Measurements from ENCODE around the gene COL26A1. TPM values are rescaled to one million over a fixed set of nuclear protein-coding genes. Genes with fewer than 3 reads are reported as not detected.
"Not testable (repeated sequence)": the region's sequence is repeated elsewhere in the genome, so short reads cannot be mapped to it uniquely, and the experiment has no call there.

The COL26A1 gene
- total and polyA plus RNA-seq, 5 donors, result 0.09 to 0.11 TPM; not detected in 3

DNA sequence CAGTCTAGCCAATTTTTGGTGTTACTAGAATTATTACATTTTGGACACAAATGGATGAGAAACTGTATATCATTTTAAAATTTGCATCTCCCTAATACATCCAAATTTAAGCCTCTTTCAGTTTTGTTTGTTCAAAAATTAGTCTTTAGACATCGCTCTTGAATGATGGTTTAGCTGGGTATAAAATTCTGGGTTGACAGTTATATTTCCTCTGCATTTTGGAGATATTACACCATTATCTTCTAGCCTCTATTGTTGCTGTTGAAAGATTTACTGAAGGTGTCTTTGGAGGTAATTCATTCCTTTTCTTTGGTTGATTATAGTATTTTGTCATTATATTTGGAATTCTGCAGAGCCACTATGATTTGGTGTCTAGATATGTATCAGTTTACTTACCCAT lies 116.5 kb downstream of the COL26A1 start:
- no peaks in the 10 kb centered on the region for H3K9me3 ChIP-seq (ENCODE audit: control insufficient read depth, low read length)
- no peak overlapping the region for H3K27ac ChIP-seq (ENCODE audit: low read length)
- ATAC-seq (no peak), DNase-seq (no peak)
- intact Hi-C loops (cut with DNase I), result no loop called here
- no peaks in the 10 kb centered on the region for H3K4me1 ChIP-seq (ENCODE audit: control insufficient read depth, insufficient read depth, low read length)
- 91% methylated on average over 1 of the region's 1 CpG for WGBS
- H3K4me3 ChIP-seq (ENCODE audit: low read length), result no peak overlapping the region
- H3K27me3 ChIP-seq (ENCODE audit: control insufficient read depth, insufficient read depth), result no peaks in the 10 kb centered on the region

DNA sequence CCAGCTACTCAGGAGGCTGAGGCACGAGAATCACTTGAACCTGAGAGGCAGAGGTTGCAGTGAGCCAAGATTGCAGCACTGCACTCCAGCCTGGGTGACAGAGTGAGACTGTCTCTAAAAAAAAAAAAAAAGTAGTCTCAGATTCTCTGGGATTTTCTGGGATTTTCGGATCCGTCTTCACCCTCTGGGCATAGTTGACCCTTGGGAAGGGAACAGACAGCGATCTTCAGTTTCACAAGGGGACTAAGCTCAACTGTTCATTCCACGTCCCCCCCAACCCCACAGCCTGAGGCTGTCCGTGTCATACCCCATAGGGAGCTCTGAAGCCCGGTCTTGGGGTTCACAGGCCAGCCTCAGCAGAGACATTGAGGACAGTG lies 123.4 kb downstream of the COL26A1 start:
- DNase-seq; H3K4me3 ChIP-seq (ENCODE audit: low read length); H3K27ac ChIP-seq (ENCODE audit: low read length); H3K27me3 ChIP-seq (ENCODE audit: control insufficient read depth, insufficient read depth); ATAC-seq; intact Hi-C loops (cut with DNase I); H3K9me3 ChIP-seq (ENCODE audit: control insufficient read depth, low read length); H3K4me1 ChIP-seq (ENCODE audit: control insufficient read depth, insufficient read depth, low read length): not testable (repeated sequence)
- 79% methylated on average over 7 of the region's 7 CpGs for WGBS

DNA sequence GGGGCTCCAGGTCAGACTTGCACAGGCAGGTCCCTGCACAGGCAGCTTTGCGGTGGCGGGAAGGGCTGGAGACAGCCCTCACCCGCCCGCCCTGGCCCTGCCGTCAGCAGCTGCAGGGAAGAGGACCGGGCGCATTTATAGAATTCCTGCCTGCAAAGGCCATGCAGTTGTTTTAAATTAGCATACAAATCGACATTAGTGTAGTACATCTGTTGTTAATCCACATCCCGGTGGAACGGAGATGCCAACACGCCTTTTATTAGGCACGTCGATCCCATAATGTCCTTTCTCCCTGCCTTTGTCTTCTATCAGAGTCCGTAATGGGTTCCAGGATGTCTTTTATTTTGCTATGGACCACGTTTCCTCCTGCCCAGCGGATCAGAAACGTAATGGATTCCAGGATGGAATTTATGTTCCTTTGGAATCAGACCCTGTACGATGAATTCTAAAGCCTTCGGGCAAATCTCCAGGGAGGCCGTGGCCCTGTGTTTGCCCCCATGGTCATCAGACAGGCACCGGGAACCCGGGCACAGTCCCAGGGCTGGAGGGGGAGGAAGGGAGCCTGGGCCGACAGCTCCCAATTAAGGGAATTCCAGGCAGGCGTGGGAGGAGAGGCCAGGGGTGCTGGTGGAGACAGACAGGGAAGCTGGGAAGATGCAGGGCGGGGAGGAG lies 123.9 kb downstream of the COL26A1 start:
- H3K27me3 ChIP-seq (ENCODE audit: control insufficient read depth, insufficient read depth), result no peaks in the 10 kb centered on the region
- DNase-seq (no peak), ATAC-seq (no peak)
- H3K27ac ChIP-seq (ENCODE audit: low read length), result no peak overlapping the region
- H3K9me3 ChIP-seq (ENCODE audit: control insufficient read depth, low read length), result no peaks in the 10 kb centered on the region
- intact Hi-C loops (cut with DNase I), result no loop called here
- no peak overlapping the region for H3K4me3 ChIP-seq (ENCODE audit: low read length)
- H3K4me1 ChIP-seq (ENCODE audit: control insufficient read depth, insufficient read depth, low read length), result no peaks in the 10 kb centered on the region
- WGBS, result 42% methylated on average over 25 of the region's 25 CpGs

DNA sequence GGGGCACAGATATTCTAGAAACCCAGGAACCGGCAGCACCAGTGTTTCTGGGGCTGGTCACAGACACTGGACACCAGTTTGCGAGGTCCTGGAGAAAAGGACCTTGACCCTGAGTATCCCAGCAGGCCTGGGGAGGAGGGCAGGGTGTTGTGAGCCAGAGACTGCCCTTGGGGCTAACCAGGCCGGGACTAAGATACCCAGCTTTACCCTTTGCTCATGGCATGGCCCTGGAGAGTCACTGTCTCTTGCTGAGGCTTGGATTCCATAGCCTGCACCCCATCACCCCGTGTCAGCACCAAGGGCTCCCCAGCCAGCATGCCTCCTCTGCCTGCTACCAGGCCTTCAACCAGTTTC lies 124.4 kb downstream of the COL26A1 start:
- Histone ChIP-seq H3K27me3 (ENCODE audit: control insufficient read depth, insufficient read depth) (no peaks in the 10 kb centered on the region), H3K9me3 (ENCODE audit: control insufficient read depth, low read length) (no peaks in the 10 kb centered on the region), H3K27ac (ENCODE audit: low read length) (no peak overlapping the region), H3K4me1 (ENCODE audit: control insufficient read depth, insufficient read depth, low read length) (no peaks in the 10 kb centered on the region), H3K4me3 (ENCODE audit: low read length) (no peak overlapping the region)
- intact Hi-C loops (cut with DNase I), result no loop called here
- 66% methylated on average over 4 of the region's 4 CpGs for WGBS
- ATAC-seq (peak in 1 of 2 donors; percentile 43), DNase-seq (no peak)

DNA sequence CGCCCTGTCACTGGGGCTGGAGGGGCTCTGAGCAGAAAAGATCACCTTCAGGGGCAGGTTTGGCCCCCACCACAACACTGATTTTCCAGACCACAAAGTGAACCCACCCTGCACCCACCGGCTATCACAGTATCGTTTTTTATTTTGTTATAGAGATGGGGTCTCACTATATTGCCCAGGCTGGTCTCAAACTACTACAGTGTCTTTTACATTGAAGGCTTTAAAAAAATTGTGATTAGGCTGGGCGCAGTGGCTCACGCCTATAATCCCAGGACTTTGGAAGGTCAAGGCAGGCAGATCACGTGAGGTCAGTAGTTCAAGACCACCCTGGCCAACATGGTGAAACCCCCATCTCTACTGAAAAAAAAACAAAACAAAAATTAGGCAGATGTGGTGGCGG lies 125.1 kb downstream of the COL26A1 start:
- no peaks in the 10 kb centered on the region for H3K27me3 ChIP-seq (ENCODE audit: control insufficient read depth, insufficient read depth)
- WGBS, result 90% methylated on average over 7 of the region's 7 CpGs
- ATAC-seq (no peak), DNase-seq (no peak)
- H3K9me3 ChIP-seq (ENCODE audit: control insufficient read depth, low read length), result no peaks in the 10 kb centered on the region
- H3K4me1 ChIP-seq (ENCODE audit: control insufficient read depth, insufficient read depth, low read length), result no peaks in the 10 kb centered on the region
- no peak overlapping the region for H3K27ac ChIP-seq (ENCODE audit: low read length)
- no peak overlapping the region for H3K4me3 ChIP-seq (ENCODE audit: low read length)
- intact Hi-C loops (cut with DNase I), result no loop called here

GRCh38 chr7:101488826-101489572 lies 126.3 kb downstream of the COL26A1 start:
- ATAC-seq, result no peak
- H3K27me3 ChIP-seq (ENCODE audit: control insufficient read depth, insufficient read depth), result no peaks in the 10 kb centered on the region
- no peak overlapping the region for H3K4me3 ChIP-seq (ENCODE audit: low read length)
- H3K4me1 ChIP-seq (ENCODE audit: control insufficient read depth, insufficient read depth, low read length), result no peaks in the 10 kb centered on the region
- H3K9me3 ChIP-seq (ENCODE audit: control insufficient read depth, low read length), result no peaks in the 10 kb centered on the region
- WGBS, result 43% methylated on average over 10 of the region's 10 CpGs
- DNase-seq, result no peak
- intact Hi-C loops (cut with DNase I), result no loop called here
- no peak overlapping the region for H3K27ac ChIP-seq (ENCODE audit: low read length)

DNA sequence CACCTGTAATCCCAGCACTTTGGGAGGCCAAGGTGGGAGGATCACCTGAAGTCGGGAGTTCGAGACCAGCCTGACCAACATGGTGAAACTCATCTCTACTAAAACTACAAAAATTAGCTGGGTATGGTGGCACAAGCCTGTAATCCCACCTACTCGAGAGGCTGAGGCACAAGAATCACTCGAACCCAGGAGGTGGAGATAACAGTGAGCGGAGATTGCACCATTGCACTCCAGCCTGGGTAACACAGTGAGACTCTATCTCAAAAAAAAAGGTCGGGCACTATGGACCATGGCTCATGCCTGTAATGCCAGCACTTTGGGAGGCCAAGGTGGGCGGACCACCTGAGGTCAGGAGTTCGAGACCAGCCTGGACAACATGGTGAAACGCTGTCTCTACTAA lies 127.8 kb downstream of the COL26A1 start:
- ATAC-seq; H3K27ac ChIP-seq (ENCODE audit: low read length); H3K27me3 ChIP-seq (ENCODE audit: control insufficient read depth, insufficient read depth); intact Hi-C loops (cut with DNase I); H3K9me3 ChIP-seq (ENCODE audit: control insufficient read depth, low read length); DNase-seq; H3K4me1 ChIP-seq (ENCODE audit: control insufficient read depth, insufficient read depth, low read length); H3K4me3 ChIP-seq (ENCODE audit: low read length): not testable (repeated sequence)
- WGBS, result 85% methylated on average over 9 of the region's 9 CpGs

- intact Hi-C loops (cut with DNase I); DNase-seq; H3K4me1 ChIP-seq (ENCODE audit: control insufficient read depth, insufficient read depth, low read length); H3K4me3 ChIP-seq (ENCODE audit: low read length); H3K27me3 ChIP-seq (ENCODE audit: control insufficient read depth, insufficient read depth); ATAC-seq; H3K27ac ChIP-seq (ENCODE audit: low read length); H3K9me3 ChIP-seq (ENCODE audit: control insufficient read depth, low read length): not testable (repeated sequence)
- 85% methylated on average over 4 of the region's 4 CpGs for WGBS
These were observed 128.8 kb downstream of the COL26A1 start for GRCh38 chr7:101491442-101491841.

GRCh38 chr7:101494602-101495329 lies 132.1 kb downstream of the COL26A1 start:
- no peak overlapping the region for H3K27ac ChIP-seq (ENCODE audit: low read length)
- intact Hi-C loops (cut with DNase I), result no loop called here
- WGBS, result 55% methylated on average over 15 of the region's 15 CpGs
- no peaks in the 10 kb centered on the region for H3K27me3 ChIP-seq (ENCODE audit: control insufficient read depth, insufficient read depth)
- H3K4me3 ChIP-seq (ENCODE audit: low read length), result no peak overlapping the region
- ATAC-seq (no peak), DNase-seq (no peak)
- H3K4me1 ChIP-seq (ENCODE audit: control insufficient read depth, insufficient read depth, low read length), result no peaks in the 10 kb centered on the region
- no peaks in the 10 kb centered on the region for H3K9me3 ChIP-seq (ENCODE audit: control insufficient read depth, low read length)

- H3K27ac ChIP-seq (ENCODE audit: low read length), result no peak overlapping the region
- H3K4me1 ChIP-seq (ENCODE audit: control insufficient read depth, insufficient read depth, low read length), result no peaks in the 10 kb centered on the region
- 77% methylated on average over 8 of the region's 8 CpGs for WGBS
- H3K4me3 ChIP-seq (ENCODE audit: low read length), result no peak overlapping the region
- ATAC-seq (no peak), DNase-seq (no peak)
- no peaks in the 10 kb centered on the region for H3K27me3 ChIP-seq (ENCODE audit: control insufficient read depth, insufficient read depth)
- intact Hi-C loops (cut with DNase I), result no loop called here
- H3K9me3 ChIP-seq (ENCODE audit: control insufficient read depth, low read length), result no peaks in the 10 kb centered on the region
These were observed 133.3 kb downstream of the COL26A1 start for GRCh38 chr7:101496017-101496416.

GRCh38 chr7:101501351-101501750 lies 138.7 kb downstream of the COL26A1 start:
- 98% methylated on average over 2 of the region's 2 CpGs for WGBS
- Histone ChIP-seq H3K27ac (ENCODE audit: low read length) (no peak overlapping the region), H3K27me3 (ENCODE audit: control insufficient read depth, insufficient read depth) (no peaks in the 10 kb centered on the region), H3K4me1 (ENCODE audit: control insufficient read depth, insufficient read depth, low read length) (no peaks in the 10 kb centered on the region), H3K4me3 (ENCODE audit: low read length) (no peak overlapping the region), H3K9me3 (ENCODE audit: control insufficient read depth, low read length) (no peaks in the 10 kb centered on the region)
- intact Hi-C loops (cut with DNase I), result no loop called here
- DNase-seq (no peak), ATAC-seq (no peak)
